Keratinocyte (primary cell): ENCODE data around the gene USP28. TPM values are rescaled to one million over a fixed set of nuclear protein-coding genes. Genes with fewer than 3 reads are reported as not detected.

Experiments used
- DNase-seq: peaks from one replicate; pipeline ENCODE4 v3.0.0-alpha.2; 2011; ENCODE audit warnings: low read depth, missing footprints, low spot score
- FAIRE-seq: peaks from 2 replicates; lab custom pipeline; 2011; peaks lifted over from hg19 to GRCh38; lab: Jason Lieb, UNC
- H2AFZ ChIP-seq: 2 replicates; pipeline ENCODE4 v1.6.0; 2012; ENCODE audit warnings: low read length, control low read depth, inconsistent platforms; ENCODE audit not compliant: control insufficient read depth
- H3K27ac ChIP-seq: 2 replicates; pipeline ENCODE4 v1.5.1; 2011; ENCODE audit warnings: low read length; ENCODE audit not compliant: control insufficient read depth, insufficient read depth
- H3K27me3 ChIP-seq: 3 replicates; pipeline ENCODE4 v1.6.0; 2011; ENCODE audit warnings: low read length; ENCODE audit not compliant: control insufficient read depth, insufficient read depth; ENCODE audit errors: extremely low read depth
- H3K36me3 ChIP-seq, 2 experiments: 2 replicates in 1 of 2; 3 replicates in 1 of 2; pipeline ENCODE4 v1.5.1; 2011; ENCODE audit warnings: low read length in 2 of 2, mild to moderate bottlenecking in 1 of 2; ENCODE audit not compliant: control insufficient read depth in 2 of 2, insufficient read depth in 2 of 2; ENCODE audit errors: extremely low read depth in 1 of 2
- H3K4me1 ChIP-seq: 3 replicates; pipeline ENCODE4 v1.5.1; 2011; ENCODE audit warnings: low read length; ENCODE audit not compliant: control insufficient read depth, insufficient read depth; ENCODE audit errors: extremely low read depth
- H3K4me2 ChIP-seq: 3 replicates; pipeline ENCODE4 v1.6.0; 2011; ENCODE audit warnings: low read depth, low read length; ENCODE audit not compliant: control insufficient read depth, insufficient read depth; ENCODE audit errors: extremely low read depth
- H3K4me3 ChIP-seq, 3 experiments: fragments of 200-600 bp in 1 of 3; sonication (generic) in 1 of 3; 2 replicates in 2 of 3; 3 replicates in 1 of 3; pipeline ENCODE4 v1.5.1; 2011 to 2016; ENCODE audit warnings: low read length in 3 of 3, mild to moderate bottlenecking in 3 of 3, control low read depth in 2 of 3, inconsistent platforms in 1 of 3, low read depth in 1 of 3, mixed read lengths in 1 of 3, mixed run types in 1 of 3, moderate library complexity in 1 of 3; ENCODE audit not compliant: control insufficient read depth in 2 of 3, insufficient read depth in 2 of 3; ENCODE audit errors: extremely low read depth in 1 of 3
- H3K79me2 ChIP-seq: 2 replicates; pipeline ENCODE4 v1.6.0; 2012; ENCODE audit warnings: low read length; ENCODE audit not compliant: control insufficient read depth, insufficient read depth
- H3K9ac ChIP-seq: 3 replicates; pipeline ENCODE4 v1.6.0; 2011; ENCODE audit warnings: low read length; ENCODE audit not compliant: control insufficient read depth, insufficient read depth; ENCODE audit errors: extremely low read depth
- H3K9me1 ChIP-seq: 3 replicates; pipeline ENCODE4 v1.6.0; 2011; ENCODE audit warnings: low read length; ENCODE audit not compliant: control insufficient read depth, insufficient read depth; ENCODE audit errors: extremely low read depth
- H3K9me3 ChIP-seq: 2 replicates; pipeline ENCODE4 v1.5.1; 2012; ENCODE audit warnings: low read depth, low read length; ENCODE audit not compliant: control insufficient read depth
- H4K20me1 ChIP-seq: 3 replicates; pipeline ENCODE4 v1.6.0; 2011; ENCODE audit warnings: low read length; ENCODE audit not compliant: control insufficient read depth, insufficient read depth; ENCODE audit errors: extremely low read depth
- CTCF ChIP-seq, 3 experiments: IDR thresholded peaks in 1 of 3; conservative IDR thresholded peaks in 1 of 3; optimal IDR thresholded peaks in 1 of 3; 2 replicates in 2 of 3; 3 replicates in 1 of 3; pipeline versions ENCODE3 to v1.5.1; 2011; ENCODE audit warnings: low read length in 3 of 3, mild to moderate bottlenecking in 3 of 3, moderate library complexity in 2 of 3, control low read depth in 1 of 3, inconsistent platforms in 1 of 3; ENCODE audit not compliant: insufficient read depth in 2 of 3; ENCODE audit errors: extremely low read depth in 1 of 3
- EZH2 ChIP-seq: IDR thresholded peaks from one replicate; pipeline ENCODE4 v1.6.1; 2012; ENCODE audit warnings: inconsistent platforms, mild to moderate bottlenecking, low read length, moderate library complexity
- dilution Hi-C: fragments of 300-500 bp; cut with MboI; formaldehyde crosslinking; loops from one replicate; pipeline ENCODE4 v1.7.0; 2020; ENCODE audit warnings: low sequenced_read_pairs; ENCODE audit not compliant: extremely low pct_ligation_motif_present
- polyA plus RNA-seq, 5 experiments: library from polyadenylated mRNA; depleted of rRNA in 3 of 5; stranded (reverse) in 3 of 5; stranded (forward) in 1 of 5; unstranded in 1 of 5; fragments of >200 nt; gene quantifications; 1 replicate in 1 of 5; 2 replicates in 3 of 5; 3 replicates in 1 of 5; pipeline versions ENCODE4 v1.2.1 to v1.2.3, GENCODE V29; 2011 to 2012; ENCODE audit warnings: missing spikeins in 2 of 5, low read depth in 1 of 5, low replicate concordance in 1 of 5

USP28 gene
- polyA plus RNA-seq, 1 donor (not counting 4 experiments of a cell fraction or from before 2014, with no cell fraction given), result 37.4 TPM

- DNase-seq, result no peak
- no peak overlapping the region for H3K27ac ChIP-seq
- no peak overlapping the region for H2AFZ ChIP-seq
- no peaks in the 10 kb centered on the region for H3K9me3 ChIP-seq
- H3K4me2 ChIP-seq, result no peak overlapping the region
- no peak for TF ChIP-seq EZH2
- TF ChIP-seq CTCF (optimal IDR thresholded peaks at IDR 0.05 in 1 of 3, IDR thresholded peaks at IDR 0.05 in 1 of 3, conservative IDR thresholded peaks at IDR 0.05 in 1 of 3; ENCODE audit: extremely low read depth in 1 of 3, insufficient read depth in 2 of 3, low read length in 3 of 3), result no peak
- no peak for FAIRE-seq
- H3K4me1 ChIP-seq, result peaks cover 8% of the 10 kb centered on the region
- dilution Hi-C loops, result no loop called here
- H3K4me3 ChIP-seq, result no peak overlapping the region
- no peaks in the 10 kb centered on the region for H3K9me1 ChIP-seq
- peaks cover 3% of the 10 kb centered on the region for H3K27me3 ChIP-seq
- H3K79me2 ChIP-seq, result no peaks in the 10 kb centered on the region
- no peak overlapping the region for H3K9ac ChIP-seq
- H3K36me3 ChIP-seq, result no peaks in the 10 kb centered on the region
- H4K20me1 ChIP-seq, result no peaks in the 10 kb centered on the region
Measured at GRCh38 chr11:113781682-113782081, 93.7 kb downstream of the USP28 start.

DNA sequence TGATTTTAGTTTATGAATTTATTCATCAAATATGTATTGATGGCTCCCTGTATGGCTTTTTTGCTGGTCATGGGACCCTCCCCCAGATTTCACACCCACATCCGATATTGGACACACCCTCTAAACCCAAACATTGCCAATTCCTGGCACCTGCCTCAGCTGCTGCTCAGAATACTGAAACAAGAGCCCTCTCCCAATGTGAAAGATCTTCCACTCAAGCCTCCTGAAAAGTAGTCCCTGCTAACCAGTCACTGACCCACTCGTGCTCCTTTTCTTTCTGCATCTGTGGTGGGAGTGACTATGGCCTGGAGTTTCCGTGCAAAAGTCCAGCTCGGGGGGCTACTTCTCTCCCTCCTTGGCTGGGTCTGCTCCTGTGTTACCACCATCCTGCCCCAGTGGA, 95.9 kb downstream of the USP28 start, which contains the start of gene CLDN25:
CLDN25 (plus strand) TSS at position 301 of the 400 bp plus-strand sequence; CDS start at position 301, 0 bp downstream.
- H3K4me3 ChIP-seq, result no peak within 1 kb of the TSS
- H3K4me2 ChIP-seq, result no peak within 1 kb of the TSS
- DNase-seq (no peak), FAIRE-seq (no peak)
- H3K4me1 ChIP-seq, result peaks cover 8% of the 10 kb centered on the region
- TF ChIP-seq CTCF (optimal IDR thresholded peaks at IDR 0.05 in 1 of 3, IDR thresholded peaks at IDR 0.05 in 1 of 3, conservative IDR thresholded peaks at IDR 0.05 in 1 of 3; ENCODE audit: extremely low read depth in 1 of 3, insufficient read depth in 2 of 3, low read length in 3 of 3) (no peak), EZH2 (no peak)
- H3K9ac ChIP-seq, result no peak within 1 kb of the TSS
- H3K27me3 ChIP-seq, result no peaks in the 10 kb centered on the region
- H4K20me1 ChIP-seq, result no peaks in the 10 kb centered on the region
- dilution Hi-C loops, result no loop called here
- H3K9me1 ChIP-seq, result no peaks in the 10 kb centered on the region
- no peak within 1 kb of the TSS for H2AFZ ChIP-seq
- no peaks in the 10 kb centered on the region for H3K79me2 ChIP-seq
- no peaks in the 10 kb centered on the region for H3K9me3 ChIP-seq
- no peaks in the 10 kb centered on the region for H3K36me3 ChIP-seq
- H3K27ac ChIP-seq, result no peak within 1 kb of the TSS
